ENCODE measurements around the gene GLYR1. TPM values are rescaled to one million over a fixed set of nuclear protein-coding genes. Genes with fewer than 3 reads are reported as not detected.
A peak's percentile ranks its signal among the peaks of the same experiment; 100 is the strongest.

The GLYR1 gene
- total RNA-seq, 2 donors from 2014 or later = 112 to 134 TPM

- H3K4me3 ChIP-seq = no peak overlapping the region
- H3K4me1 ChIP-seq = peaks cover 4% of the 10 kb centered on the region
- no peak overlapping the region for H3K9ac ChIP-seq (ENCODE audit: low read depth in 2 of 2, low read length in 2 of 2)
- H3K27me3 ChIP-seq = no peaks in the 10 kb centered on the region
- H3K9me3 ChIP-seq = no peaks in the 10 kb centered on the region
- intact Hi-C loops (cut with DNase I) = no loop called here
- H3K27ac ChIP-seq = no peak overlapping the region
- peaks cover 23% of the 10 kb centered on the region for H3K36me3 ChIP-seq
- no peak for DNase-seq
- no peak for TF ChIP-seq CTCF (IDR thresholded peaks at IDR 0.05)
These were observed 8.7 kb upstream of the GLYR1 start for GRCh38 chr16:4855804-4856203.

- Histone ChIP-seq H3K4me1 (peaks cover 8% of the 10 kb centered on the region), H3K9me3 (no peaks in the 10 kb centered on the region), H3K27me3 (no peaks in the 10 kb centered on the region), H3K9ac (ENCODE audit: low read depth in 2 of 2, low read length in 2 of 2) (no peak overlapping the region), H3K27ac (no peak overlapping the region), H3K4me3 (no peak overlapping the region), H3K36me3 (peaks cover 18% of the 10 kb centered on the region)
- intact Hi-C loops (cut with DNase I) = no loop called here
- no peak for DNase-seq
- TF ChIP-seq CTCF (IDR thresholded peaks at IDR 0.05) = no peak
These were observed 8.3 kb upstream of the GLYR1 start for GRCh38 chr16:4855371-4855770.

- no peak overlapping the region for H3K4me3 ChIP-seq
- no peak overlapping the region for H3K9ac ChIP-seq (ENCODE audit: low read depth in 2 of 2, low read length in 2 of 2)
- no peaks in the 10 kb centered on the region for H3K27me3 ChIP-seq
- TF ChIP-seq CTCF (IDR thresholded peaks at IDR 0.05) = no peak
- H3K36me3 ChIP-seq = peaks cover 10% of the 10 kb centered on the region
- H3K4me1 ChIP-seq = peaks cover 24% of the 10 kb centered on the region
- intact Hi-C loops (cut with DNase I) = no loop called here
- H3K9me3 ChIP-seq = no peaks in the 10 kb centered on the region
- peak; percentile 43 for DNase-seq
- H3K27ac ChIP-seq = peak overlapping the region; percentile 24
These were observed 5.3 kb upstream of the GLYR1 start for GRCh38 chr16:4852221-4852872.

GRCh38 chr16:4850211-4850610, 3.1 kb upstream of the GLYR1 start:
- no peak for TF ChIP-seq CTCF (IDR thresholded peaks at IDR 0.05)
- Histone ChIP-seq H3K27me3 (no peaks in the 10 kb centered on the region), H3K9me3 (no peaks in the 10 kb centered on the region), H3K36me3 (peaks cover 9% of the 10 kb centered on the region), H3K4me1 (peaks cover 34% of the 10 kb centered on the region), H3K4me3 (no peak overlapping the region), H3K9ac (ENCODE audit: low read depth in 2 of 2, low read length in 2 of 2) (no peak overlapping the region), H3K27ac (no peak overlapping the region)
- intact Hi-C loops (cut with DNase I) = no loop called here
- no peak for DNase-seq

- Histone ChIP-seq H3K36me3 (peaks cover 5% of the 10 kb centered on the region), H3K27me3 (no peaks in the 10 kb centered on the region), H3K4me3 (peak overlapping the region; percentile 87), H3K27ac (peak overlapping the region; percentile 98), H3K9me3 (no peaks in the 10 kb centered on the region), H3K4me1 (peaks cover 34% of the 10 kb centered on the region), H3K9ac (ENCODE audit: low read depth in 2 of 2, low read length in 2 of 2) (peak overlapping the region; percentile 95 to 96)
- intact Hi-C loops (cut with DNase I) = no loop called here
- DNase-seq = peak; percentile 53
- no peak for TF ChIP-seq CTCF (IDR thresholded peaks at IDR 0.05)
These were observed 893 bp upstream of the GLYR1 start for GRCh38 chr16:4847774-4848587.

All from colonic mucosa (tissue), 4 donors.